ENCODE data around the gene NRG2.

DNA sequence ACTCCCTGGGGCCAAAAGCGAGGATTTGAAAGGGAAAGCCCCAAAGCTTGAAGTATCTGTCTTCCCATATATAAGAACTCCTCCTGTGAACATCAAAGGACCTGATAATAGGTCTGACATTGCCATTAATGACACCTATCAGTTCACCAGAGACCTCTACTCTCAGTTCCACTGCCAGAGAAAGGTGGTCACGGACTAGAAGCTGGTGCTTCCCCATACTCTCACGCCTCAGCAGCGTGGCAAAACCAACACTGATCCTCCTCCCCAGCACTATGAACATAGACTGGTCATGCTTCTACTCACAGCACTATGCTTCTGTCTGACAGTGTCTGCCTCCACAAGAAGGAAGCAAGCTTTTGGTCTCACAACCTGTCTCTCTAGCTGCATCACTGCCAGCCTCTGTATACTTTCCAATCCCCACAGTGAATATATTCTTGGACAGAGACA lies 37.9 kb downstream of the NRG2 start:
- TF ChIP-seq ZC3H10 (CRISPR knock-in tag; IDR thresholded peaks at IDR 0.05), result no peak
- TF ChIP-seq, protein P1, sequence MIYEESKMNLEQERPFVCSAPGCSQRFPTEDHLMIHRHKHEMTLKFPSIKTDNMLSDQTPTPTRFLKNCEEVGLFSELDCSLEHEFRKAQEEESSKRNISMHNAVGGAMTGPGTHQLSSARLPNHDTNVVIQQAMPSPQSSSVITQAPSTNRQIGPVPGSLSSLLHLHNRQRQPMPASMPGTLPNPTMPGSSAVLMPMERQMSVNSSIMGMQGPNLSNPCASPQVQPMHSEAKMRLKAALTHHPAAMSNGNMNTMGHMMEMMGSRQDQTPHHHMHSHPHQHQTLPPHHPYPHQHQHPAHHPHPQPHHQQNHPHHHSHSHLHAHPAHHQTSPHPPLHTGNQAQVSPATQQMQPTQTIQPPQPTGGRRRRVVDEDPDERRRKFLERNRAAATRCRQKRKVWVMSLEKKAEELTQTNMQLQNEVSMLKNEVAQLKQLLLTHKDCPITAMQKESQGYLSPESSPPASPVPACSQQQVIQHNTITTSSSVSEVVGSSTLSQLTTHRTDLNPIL (CRISPR knock-in tag; IDR thresholded peaks at IDR 0.05; ENCODE audit: low read depth), result no peak
- no peak for TF ChIP-seq GLIS3 (CRISPR knock-in tag; IDR thresholded peaks at IDR 0.05)
- no peak for TF ChIP-seq ZFP3 (CRISPR knock-in tag; IDR thresholded peaks at IDR 0.05)
- no peak for TF ChIP-seq ZFP30 (CRISPR knock-in tag; IDR thresholded peaks at IDR 0.05)
- TF ChIP-seq, protein P2, sequence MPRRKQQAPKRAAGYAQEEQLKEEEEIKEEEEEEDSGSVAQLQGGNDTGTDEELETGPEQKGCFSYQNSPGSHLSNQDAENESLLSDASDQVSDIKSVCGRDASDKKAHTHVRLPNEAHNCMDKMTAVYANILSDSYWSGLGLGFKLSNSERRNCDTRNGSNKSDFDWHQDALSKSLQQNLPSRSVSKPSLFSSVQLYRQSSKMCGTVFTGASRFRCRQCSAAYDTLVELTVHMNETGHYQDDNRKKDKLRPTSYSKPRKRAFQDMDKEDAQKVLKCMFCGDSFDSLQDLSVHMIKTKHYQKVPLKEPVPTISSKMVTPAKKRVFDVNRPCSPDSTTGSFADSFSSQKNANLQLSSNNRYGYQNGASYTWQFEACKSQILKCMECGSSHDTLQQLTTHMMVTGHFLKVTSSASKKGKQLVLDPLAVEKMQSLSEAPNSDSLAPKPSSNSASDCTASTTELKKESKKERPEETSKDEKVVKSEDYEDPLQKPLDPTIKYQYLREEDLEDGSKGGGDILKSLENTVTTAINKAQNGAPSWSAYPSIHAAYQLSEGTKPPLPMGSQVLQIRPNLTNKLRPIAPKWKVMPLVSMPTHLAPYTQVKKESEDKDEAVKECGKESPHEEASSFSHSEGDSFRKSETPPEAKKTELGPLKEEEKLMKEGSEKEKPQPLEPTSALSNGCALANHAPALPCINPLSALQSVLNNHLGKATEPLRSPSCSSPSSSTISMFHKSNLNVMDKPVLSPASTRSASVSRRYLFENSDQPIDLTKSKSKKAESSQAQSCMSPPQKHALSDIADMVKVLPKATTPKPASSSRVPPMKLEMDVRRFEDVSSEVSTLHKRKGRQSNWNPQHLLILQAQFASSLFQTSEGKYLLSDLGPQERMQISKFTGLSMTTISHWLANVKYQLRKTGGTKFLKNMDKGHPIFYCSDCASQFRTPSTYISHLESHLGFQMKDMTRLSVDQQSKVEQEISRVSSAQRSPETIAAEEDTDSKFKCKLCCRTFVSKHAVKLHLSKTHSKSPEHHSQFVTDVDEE (CRISPR knock-in tag; IDR thresholded peaks at IDR 0.05), result no peak
- TF ChIP-seq, protein P3, sequence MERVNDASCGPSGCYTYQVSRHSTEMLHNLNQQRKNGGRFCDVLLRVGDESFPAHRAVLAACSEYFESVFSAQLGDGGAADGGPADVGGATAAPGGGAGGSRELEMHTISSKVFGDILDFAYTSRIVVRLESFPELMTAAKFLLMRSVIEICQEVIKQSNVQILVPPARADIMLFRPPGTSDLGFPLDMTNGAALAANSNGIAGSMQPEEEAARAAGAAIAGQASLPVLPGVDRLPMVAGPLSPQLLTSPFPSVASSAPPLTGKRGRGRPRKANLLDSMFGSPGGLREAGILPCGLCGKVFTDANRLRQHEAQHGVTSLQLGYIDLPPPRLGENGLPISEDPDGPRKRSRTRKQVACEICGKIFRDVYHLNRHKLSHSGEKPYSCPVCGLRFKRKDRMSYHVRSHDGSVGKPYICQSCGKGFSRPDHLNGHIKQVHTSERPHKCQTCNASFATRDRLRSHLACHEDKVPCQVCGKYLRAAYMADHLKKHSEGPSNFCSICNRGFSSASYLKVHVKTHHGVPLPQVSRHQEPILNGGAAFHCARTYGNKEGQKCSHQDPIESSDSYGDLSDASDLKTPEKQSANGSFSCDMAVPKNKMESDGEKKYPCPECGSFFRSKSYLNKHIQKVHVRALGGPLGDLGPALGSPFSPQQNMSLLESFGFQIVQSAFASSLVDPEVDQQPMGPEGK (CRISPR knock-in tag; IDR thresholded peaks at IDR 0.05; ENCODE audit: borderline replicate concordance), result no peak
- no peak for TF ChIP-seq RARB (CRISPR knock-in tag; IDR thresholded peaks at IDR 0.05)
- TF ChIP-seq ISL1 (CRISPR knock-in tag; IDR thresholded peaks at IDR 0.05), result no peak
- TF ChIP-seq, protein P4, sequence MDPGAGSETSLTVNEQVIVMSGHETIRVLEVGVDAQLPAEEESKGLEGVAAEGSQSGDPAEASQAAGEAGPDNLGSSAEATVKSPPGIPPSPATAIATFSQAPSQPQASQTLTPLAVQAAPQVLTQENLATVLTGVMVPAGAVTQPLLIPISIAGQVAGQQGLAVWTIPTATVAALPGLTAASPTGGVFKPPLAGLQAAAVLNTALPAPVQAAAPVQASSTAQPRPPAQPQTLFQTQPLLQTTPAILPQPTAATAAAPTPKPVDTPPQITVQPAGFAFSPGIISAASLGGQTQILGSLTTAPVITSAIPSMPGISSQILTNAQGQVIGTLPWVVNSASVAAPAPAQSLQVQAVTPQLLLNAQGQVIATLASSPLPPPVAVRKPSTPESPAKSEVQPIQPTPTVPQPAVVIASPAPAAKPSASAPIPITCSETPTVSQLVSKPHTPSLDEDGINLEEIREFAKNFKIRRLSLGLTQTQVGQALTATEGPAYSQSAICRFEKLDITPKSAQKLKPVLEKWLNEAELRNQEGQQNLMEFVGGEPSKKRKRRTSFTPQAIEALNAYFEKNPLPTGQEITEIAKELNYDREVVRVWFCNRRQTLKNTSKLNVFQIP (CRISPR knock-in tag; IDR thresholded peaks at IDR 0.05; ENCODE audit: borderline replicate concordance, low read depth), result no peak
- TF ChIP-seq PPARA (CRISPR knock-in tag; IDR thresholded peaks at IDR 0.05; ENCODE audit: borderline replicate concordance), result no peak
- no peak for TF ChIP-seq TOX (CRISPR knock-in tag; IDR thresholded peaks at IDR 0.05; ENCODE audit: borderline replicate concordance)
- no peak for TF ChIP-seq ZNF8 (CRISPR knock-in tag; IDR thresholded peaks at IDR 0.05)
